HepG2 (cell line): ENCODE measurements around the gene TBX18. TPM values are rescaled to one million over a fixed set of nuclear protein-coding genes. Genes with fewer than 3 reads are reported as not detected.

Experiments used
- ATAC-seq: fragments of 200-7000 bp; cut with Tn5 transposase; 3 replicates; pipeline ENCODE4 v1.9.1; 2020; ENCODE audit warnings: mild to moderate bottlenecking, moderate library complexity
- BruUV-seq: library from RNA; stranded (reverse); fragments of 400-500 nt; replicated peaks from 2 replicates; lab custom pipeline; 2021; lab: Mats Ljungman, UMichigan
- CTCF ChIA-PET: fragments of 300-600 bp; formaldehyde crosslinking; extraction: SDS; loops from one replicate; lab custom pipeline; 2021; ENCODE audit warnings: low total read pairs, inconsistent platforms, low intra/inter-chr PET ratio; lab: Yijun Ruan, JAX
- POLR2A ChIA-PET: fragments of 350-600 bp; sonication (Branson Sonifier 250); formaldehyde crosslinking; loops from one replicate; lab custom pipeline; 2020; ENCODE audit warnings: antibody characterized with exemption, inconsistent platforms; lab: Yijun Ruan, JAX
- DNase-seq: peaks from one replicate; pipeline ENCODE4 v3.0.0-alpha.2; 2015; ENCODE audit warnings: low spot score
- FAIRE-seq: peaks from 3 replicates; lab custom pipeline; 2011; peaks lifted over from hg19 to GRCh38; lab: Jason Lieb, UNC
- H2AFZ ChIP-seq: one replicate; pipeline ENCODE4 v1.6.1; 2011; ENCODE audit warnings: low read length, inconsistent platforms
- H3K27ac ChIP-seq: fragments of 300-600 bp; 3 replicates; pipeline ENCODE4 v1.8.0; 2011; ENCODE audit warnings: mixed run types, mild to moderate bottlenecking, mixed read lengths, low read length, inconsistent platforms; ENCODE audit not compliant: insufficient read depth; ENCODE audit errors: extremely low read length
- H3K27me3 ChIP-seq, 2 experiments: fragments of 200-600 bp in 1 of 2; 2 replicates in 1 of 2; 3 replicates in 1 of 2; pipeline versions ENCODE4 v1.6.0 to v1.8.0; 2011; ENCODE audit warnings: low read length in 2 of 2, mild to moderate bottlenecking in 2 of 2, moderate library complexity in 2 of 2, inconsistent platforms in 1 of 2; ENCODE audit not compliant: insufficient read depth in 2 of 2, control insufficient read depth in 1 of 2
- H3K36me3 ChIP-seq, 2 experiments: fragments of 200-600 bp in 1 of 2; replicated peaks in 1 of 2; 2 replicates in 1 of 2; 3 replicates in 1 of 2; pipeline versions ENCODE4 v1.5.1 to v1.8.0; 2011; ENCODE audit warnings: low read length in 2 of 2, inconsistent platforms in 1 of 2; ENCODE audit not compliant: insufficient read depth in 2 of 2, control insufficient read depth in 1 of 2
- H3K4me1 ChIP-seq: 2 replicates; pipeline ENCODE4 v1.5.1; 2012; ENCODE audit warnings: low read length, inconsistent platforms; ENCODE audit not compliant: insufficient read depth
- H3K4me2 ChIP-seq: 2 replicates; pipeline ENCODE4 v1.6.0; 2011; ENCODE audit warnings: low read depth, low read length, inconsistent platforms
- H3K4me3 ChIP-seq, 3 experiments: fragments of 200-600 bp in 1 of 3; sonication (generic), shearing (Covaris generic) in 1 of 3; replicated peaks in 1 of 3; 2 replicates each; pipeline ENCODE4 v1.5.1; 2011 to 2016; ENCODE audit warnings: low read length in 3 of 3, inconsistent platforms in 2 of 3, low read depth in 2 of 3, mild to moderate bottlenecking in 2 of 3, control low read depth in 1 of 3, mixed read lengths in 1 of 3; ENCODE audit not compliant: insufficient read depth in 1 of 3
- H3K79me2 ChIP-seq: one replicate; pipeline ENCODE4 v1.6.1; 2011; ENCODE audit warnings: low read length, inconsistent platforms; ENCODE audit not compliant: insufficient read depth
- H3K9ac ChIP-seq: 2 replicates; pipeline ENCODE4 v1.6.0; 2011; ENCODE audit warnings: mild to moderate bottlenecking, low read depth, low read length, inconsistent platforms; ENCODE audit not compliant: insufficient read depth
- H3K9me3 ChIP-seq: 2 replicates; pipeline ENCODE4 v1.5.1; 2012; ENCODE audit warnings: mild to moderate bottlenecking, low read length
- H4K20me1 ChIP-seq: 2 replicates; pipeline ENCODE4 v1.6.0; 2011; ENCODE audit warnings: inconsistent platforms, mild to moderate bottlenecking, low read length, moderate library complexity; ENCODE audit not compliant: insufficient read depth
- ARNTL ChIP-seq: sonication (generic); formaldehyde crosslinking; IDR thresholded peaks from 2 replicates; pipeline ENCODE4 v1.4.0; 2020; ENCODE audit warnings: mild to moderate bottlenecking, missing genetic modification reagents
- E2F2 ChIP-seq: sonication (generic); formaldehyde crosslinking; IDR thresholded peaks from 2 replicates; pipeline ENCODE4 v1.4.0; 2020; ENCODE audit warnings: missing genetic modification reagents, borderline replicate concordance
- FOSL1 ChIP-seq: sonication (generic); formaldehyde crosslinking; IDR thresholded peaks from 2 replicates; pipeline ENCODE4 v1.9.0; 2021; ENCODE audit warnings: missing genetic modification reagents, borderline replicate concordance
- FOXP4 ChIP-seq: sonication (generic); formaldehyde crosslinking; IDR thresholded peaks from 2 replicates; pipeline ENCODE4 v1.4.0; 2020; ENCODE audit warnings: missing genetic modification reagents
- HNRNPH1 ChIP-seq: fragments of 200-400 bp; formaldehyde crosslinking; optimal IDR thresholded peaks from 2 replicates; pipeline ENCODE3; 2017; ENCODE audit warnings: mild to moderate bottlenecking, low read depth, low read length
- KAT7 ChIP-seq: IDR thresholded peaks from 2 replicates; pipeline ENCODE4 v1.6.1; 2018; ENCODE audit warnings: borderline replicate concordance, missing compliant biosample characterization
- MXD4 ChIP-seq: IDR thresholded peaks from 2 replicates; pipeline ENCODE4 v1.6.1; 2016; ENCODE audit warnings: mild to moderate bottlenecking, missing biosample characterization, missing genetic modification reagents
- RBM22 ChIP-seq: fragments of 200-400 bp; formaldehyde crosslinking; optimal IDR thresholded peaks from 2 replicates; pipeline ENCODE3; 2017; ENCODE audit warnings: mild to moderate bottlenecking, low read length, moderate library complexity
- ZNF367 ChIP-seq: sonication (generic); formaldehyde crosslinking; IDR thresholded peaks from 2 replicates; pipeline ENCODE4 v1.4.0; 2020; ENCODE audit warnings: missing genetic modification reagents, borderline replicate concordance
- ZNF574 ChIP-seq: sonication (generic); formaldehyde crosslinking; IDR thresholded peaks from 2 replicates; pipeline ENCODE4 v1.4.0; 2020; ENCODE audit warnings: missing genetic modification reagents
- ZNF761 ChIP-seq: sonication (generic); formaldehyde crosslinking; conservative IDR thresholded peaks from 2 replicates; pipeline ENCODE4 v1.4.0; 2020; ENCODE audit warnings: mild to moderate bottlenecking, missing genetic modification reagents
- WGBS: methylation state at CpG from one replicate; pipeline ENCODE4 v1.1.6; 2017; ENCODE audit warnings: low lambda C conversion rate; 5-methylcytosine and 5-hydroxymethylcytosine counted together
- in situ Hi-C: cut with HindIII; loops from 2 replicates; pipeline ENCODE4 v1.10.0; 2017; ENCODE audit warnings: low pct_unique_long_range_greater_than_20kb; ENCODE audit not compliant: extremely low pct_ligation_motif_present
- intact Hi-C: fragments of 100-400 bp; cut with micrococcal nuclease; formaldehyde crosslinking; loops from one replicate; pipeline ENCODE4 v1.10.0; 2022; ENCODE audit not compliant: unreplicated experiment
- polyA plus RNA-seq, 8 experiments: library from polyadenylated mRNA; depleted of rRNA in 3 of 8; stranded (reverse) in 7 of 8; unstranded in 1 of 8; fragments of >200 nt; fragmentation: Illumina TruSeq in 4 of 8; extraction: Trizol in 4 of 8; gene quantifications; 2 replicates each; pipeline versions ENCODE4 v1.2.1 to v1.2.3, GENCODE V29; 2011 to 2016; ENCODE audit warnings: low read depth in 4 of 8, missing spikeins in 1 of 8, mixed read lengths in 1 of 8; ENCODE audit not compliant: insufficient read depth in 1 of 8
- total RNA-seq, 5 experiments: library from RNA; depleted of rRNA; stranded (reverse); fragments of >200 nt; fragmentation: Illumina TruSeq; extraction: Trizol; gene quantifications; 2 replicates each; pipeline ENCODE4 v1.2.3, GENCODE V29; 2016; ENCODE audit warnings: low read depth in 1 of 5

The TBX18 gene
- total and polyA plus RNA-seq, 2 of the 13 experiments (the other 11 are each of a cell fraction or from before 2014, with no cell fraction given), result not detected

GRCh38 chr6:84752118-84752850, 12.1 kb downstream of the TBX18 start:
- 19% methylated on average over 5 of the region's 5 CpGs for WGBS

More at GRCh38 chr6:84752118-84752850, 12.1 kb downstream of the TBX18 start:
- no peaks in the 10 kb centered on the region for H3K4me1 ChIP-seq
- no peak overlapping the region for H3K9ac ChIP-seq
- in situ Hi-C loops (no loop called here), intact Hi-C loops (no loop called here)
- ATAC-seq (no peak), DNase-seq (no peak), FAIRE-seq (no peak)
- TF ChIP-seq ZNF574 (CRISPR knock-in tag) (no peak), KAT7 (CRISPR knock-in tag) (no peak), FOSL1 (CRISPR knock-in tag) (no peak), HNRNPH1 (no peak), ZNF367 (CRISPR knock-in tag) (no peak), MXD4 (CRISPR knock-in tag) (no peak), ARNTL (CRISPR knock-in tag) (no peak), ZNF761 (CRISPR knock-in tag) (no peak), FOXP4 (CRISPR knock-in tag) (no peak), E2F2 (CRISPR knock-in tag) (no peak), RBM22 (no peak)
- CTCF ChIA-PET, result no interaction called here
- H3K4me3 ChIP-seq, result no peak overlapping the region
- no peaks in the 10 kb centered on the region for H3K27me3 ChIP-seq
- BruUV-seq, result no TSS peak
- H3K9me3 ChIP-seq, result no peaks in the 10 kb centered on the region
- POLR2A ChIA-PET, result no interaction called here
- no peak overlapping the region for H2AFZ ChIP-seq
- no peak overlapping the region for H3K27ac ChIP-seq
- no peaks in the 10 kb centered on the region for H3K79me2 ChIP-seq
- H3K4me2 ChIP-seq, result no peak overlapping the region
- H3K36me3 ChIP-seq, result no peaks in the 10 kb centered on the region
- H4K20me1 ChIP-seq, result no peaks in the 10 kb centered on the region
